Aorta (tissue), 5 donors: ENCODE data around the gene ELAVL1. TPM values are rescaled to one million over a fixed set of nuclear protein-coding genes. Genes with fewer than 3 reads are reported as not detected.
A peak's percentile ranks its signal among the peaks of the same experiment; 100 is the strongest.
"Not testable (repeated sequence)": the region's sequence is repeated elsewhere in the genome, so short reads cannot be mapped to it uniquely, and the experiment has no call there.

ENCODE experiments used
- ATAC-seq: fragments of 200-7000 bp; cut with Tn5 transposase; one replicate; pipeline ENCODE4 v1.9.1; 2022; ENCODE audit warnings: moderate library complexity; ENCODE audit not compliant: low FRiP score
- DNase-seq, 2 donors: peaks; one replicate each; pipeline ENCODE4 v3.0.0-alpha.2; 2020
- H3K27ac ChIP-seq, 2 donors: one replicate each; pipeline ENCODE4 v1.5.1; 2013; ENCODE audit warnings: low read length in 2 of 2, mild to moderate bottlenecking in 2 of 2, moderate library complexity in 2 of 2, control low read depth in 1 of 2, inconsistent platforms in 1 of 2, low read depth in 1 of 2
- H3K27me3 ChIP-seq, 2 donors: one replicate each; pipeline ENCODE4 v1.6.1; 2013; ENCODE audit warnings: control low read depth in 1 of 2, low read length in 1 of 2, mild to moderate bottlenecking in 1 of 2, moderate library complexity in 1 of 2; ENCODE audit not compliant: insufficient read depth in 2 of 2, control insufficient read depth in 1 of 2
- H3K36me3 ChIP-seq, 2 donors: one replicate each; pipeline ENCODE4 v1.6.1; 2013; ENCODE audit warnings: control low read depth in 1 of 2, low read length in 1 of 2, mild to moderate bottlenecking in 1 of 2; ENCODE audit not compliant: insufficient read depth in 2 of 2, control insufficient read depth in 1 of 2
- H3K4me1 ChIP-seq, 2 donors: one replicate each; pipeline ENCODE4 v1.6.1; 2013; ENCODE audit warnings: low read length in 2 of 2, control low read depth in 1 of 2, mild to moderate bottlenecking in 1 of 2, moderate library complexity in 1 of 2; ENCODE audit not compliant: insufficient read depth in 2 of 2, control insufficient read depth in 1 of 2
- H3K4me3 ChIP-seq, 2 donors: one replicate each; pipeline ENCODE4 v1.5.1; 2013; ENCODE audit warnings: low read length in 2 of 2, control low read depth in 1 of 2, mild to moderate bottlenecking in 1 of 2
- H3K9me3 ChIP-seq: one replicate; pipeline ENCODE4 v1.6.1; 2013; ENCODE audit warnings: mild to moderate bottlenecking, low read length; ENCODE audit not compliant: control insufficient read depth
- WGBS, 2 donors: extraction: QIAGEN DNeasy Blood & Tissue Kit; methylation state at CpG; one replicate each; pipeline ENCODE4 v1.1.7; 2013; 5-methylcytosine and 5-hydroxymethylcytosine counted together
- intact Hi-C, 2 donors: fragments of 100-400 bp; cut with DNase I; formaldehyde crosslinking; loops; one replicate each; pipeline versions ENCODE4 v1.14.2 to v1.15.0; 2022
- polyA plus RNA-seq, 2 donors: library from polyadenylated mRNA; stranded (reverse); fragments of 200-250 nt; gene quantifications; one replicate each; pipeline ENCODE4 v1.2.3, GENCODE V29; 2013
- total RNA-seq, 2 donors: library from RNA; stranded (reverse); fragmentation: NEBNext Ultra II Directional; extraction: Animal tissue kit (Norgen Biotek cat#: 25700); gene quantifications; one replicate each; pipeline ENCODE4 v1.2.1, GENCODE V29; 2021
- donor health status: healthy with polysubstance abuse.
- donor health status: Bipolar disorder and iron deficiency.
- donor health status: DM: no; HTN: no; CAD: no.
- donor health status: DM: no; HTN: no; CAD: no.
- donor health status: DM: yes; HTN: yes; CAD: no.

Gene ELAVL1
- total and polyA plus RNA-seq, 4 donors, result 8.1 to 48.9 (median 36.4) TPM

DNA sequence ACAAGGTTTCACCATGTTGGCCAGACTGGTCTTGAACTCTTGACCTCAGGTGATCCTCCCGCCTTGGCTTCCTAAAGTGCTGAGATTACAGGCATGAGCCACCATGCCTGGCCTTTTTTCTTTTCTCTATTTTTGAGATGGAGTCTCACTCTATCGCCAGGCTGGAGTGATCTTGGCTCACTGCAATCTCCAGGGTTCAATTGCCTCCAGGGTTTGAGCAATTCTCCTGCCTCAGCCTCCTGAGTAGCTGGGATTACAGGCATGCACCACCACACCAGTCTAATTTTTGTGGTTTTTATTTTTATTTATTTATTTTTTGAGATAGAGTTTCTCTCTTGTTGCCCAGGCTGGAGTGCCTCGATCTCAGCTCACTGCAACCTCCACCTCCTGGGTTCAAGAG lies 18.8 kb upstream of the ELAVL1 start:
- H3K27ac ChIP-seq, H3K27me3 ChIP-seq, H3K9me3 ChIP-seq, H3K4me1 ChIP-seq, DNase-seq, H3K36me3 ChIP-seq, intact Hi-C loops, H3K4me3 ChIP-seq, ATAC-seq: not testable (repeated sequence)
- whole genome bisulfite sequencing, 2 donors, result 97 to 98% methylated on average over 3 of the region's 3 CpGs

DNA sequence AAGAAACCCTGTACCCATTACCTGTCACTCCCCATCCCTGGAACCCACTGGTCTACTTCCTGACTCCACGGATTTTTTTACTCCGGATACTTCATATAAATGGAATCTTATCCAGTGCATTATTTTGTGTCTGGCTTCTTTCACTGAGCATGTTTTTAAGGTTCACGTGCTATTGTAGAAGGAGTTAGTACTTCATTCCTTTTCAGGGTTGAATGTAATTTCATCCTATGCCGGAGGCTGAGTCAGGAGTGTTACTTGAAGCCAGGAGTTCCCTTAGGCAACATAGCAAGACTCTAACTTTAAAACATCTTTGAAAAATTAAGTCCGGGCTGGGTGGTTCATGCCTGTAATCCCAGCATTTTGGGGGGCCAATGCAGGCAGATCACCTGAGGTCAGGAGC lies 17.9 kb upstream of the ELAVL1 start:
- no peak overlapping the region for H3K4me3 ChIP-seq
- intact Hi-C loops, result no loop called here
- DNase-seq (no peak), ATAC-seq (no peak)
- H3K9me3 ChIP-seq, result no peaks in the 10 kb centered on the region
- H3K36me3 ChIP-seq, result no peaks in the 10 kb centered on the region
- 46 to 48% methylated on average over 5 of the region's 5 CpGs for WGBS, 2 donors
- no peak overlapping the region for H3K27ac ChIP-seq
- H3K27me3 ChIP-seq, result no peaks in the 10 kb centered on the region
- no peaks in the 10 kb centered on the region for H3K4me1 ChIP-seq

DNA sequence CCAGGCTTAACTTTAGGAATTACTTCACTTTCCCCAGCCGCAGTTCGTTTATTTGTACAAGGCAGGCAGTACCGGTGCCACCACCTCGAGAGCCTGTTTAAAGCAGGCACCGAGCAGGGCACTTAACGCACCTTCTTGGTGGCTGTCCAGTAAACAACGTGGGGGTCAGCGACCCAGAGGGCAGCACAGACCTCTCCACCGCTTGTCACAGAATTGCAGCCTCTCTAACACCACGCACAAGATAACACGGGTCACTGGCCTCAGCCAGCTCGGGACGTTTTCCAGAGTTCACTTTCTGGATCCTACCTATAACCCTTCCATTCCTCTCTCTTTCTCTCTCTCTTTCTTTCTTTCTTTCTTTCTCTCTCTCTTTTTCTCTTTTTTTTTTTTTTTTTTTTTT lies 16.8 kb upstream of the ELAVL1 start:
- ATAC-seq (no peak), DNase-seq (no peak)
- H3K4me3 ChIP-seq, result no peak overlapping the region
- no peaks in the 10 kb centered on the region for H3K4me1 ChIP-seq
- intact Hi-C loops, result no loop called here
- no peaks in the 10 kb centered on the region for H3K36me3 ChIP-seq
- H3K27ac ChIP-seq, result no peak overlapping the region
- H3K9me3 ChIP-seq, result no peaks in the 10 kb centered on the region
- WGBS, 2 donors, result 79 to 85% methylated on average over 13 of the region's 13 CpGs
- H3K27me3 ChIP-seq, result no peaks in the 10 kb centered on the region

GRCh38 chr19:8021374-8021773 lies 15.9 kb upstream of the ELAVL1 start:
- ATAC-seq (no peak), DNase-seq (no peak)
- no peaks in the 10 kb centered on the region for H3K9me3 ChIP-seq
- 69 to 76% methylated on average over 8 of the region's 8 CpGs for WGBS, 2 donors
- intact Hi-C loops, result no loop called here
- no peaks in the 10 kb centered on the region for H3K27me3 ChIP-seq
- H3K4me3 ChIP-seq, result no peak overlapping the region
- no peak overlapping the region for H3K27ac ChIP-seq
- no peaks in the 10 kb centered on the region for H3K4me1 ChIP-seq
- H3K36me3 ChIP-seq, result no peaks in the 10 kb centered on the region

DNA sequence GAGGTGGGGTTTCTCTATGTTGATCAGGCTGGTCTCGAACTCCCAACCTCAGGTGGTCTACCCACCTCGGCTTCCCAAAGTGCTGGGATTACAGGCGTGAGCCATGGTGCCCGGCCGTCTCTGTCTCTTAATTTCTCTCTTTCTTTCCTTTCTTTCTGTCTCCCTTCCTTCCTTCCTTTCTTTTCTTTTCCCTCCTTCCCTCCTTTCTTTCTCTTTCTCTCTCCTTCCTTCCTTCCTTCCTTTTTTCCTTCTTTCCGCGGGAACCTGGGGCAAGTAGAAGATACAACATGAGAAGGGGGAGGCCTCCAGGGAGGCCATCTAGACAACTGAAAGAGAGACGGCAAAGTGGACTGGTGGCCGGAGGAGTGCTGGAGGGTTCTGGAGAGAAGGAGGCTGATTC lies 15.2 kb upstream of the ELAVL1 start:
- intact Hi-C loops, result no loop called here
- H3K4me3 ChIP-seq, result no peak overlapping the region
- H3K9me3 ChIP-seq, result no peaks in the 10 kb centered on the region
- H3K4me1 ChIP-seq, result no peaks in the 10 kb centered on the region
- H3K36me3 ChIP-seq, result no peaks in the 10 kb centered on the region
- ATAC-seq, result no peak
- DNase-seq, result no peak
- H3K27ac ChIP-seq, result no peak overlapping the region
- 68% methylated on average over 9 of the region's 9 CpGs for WGBS, 2 donors
- no peaks in the 10 kb centered on the region for H3K27me3 ChIP-seq

GRCh38 chr19:8017808-8018207 lies 12.4 kb upstream of the ELAVL1 start:
- intact Hi-C loops, result no loop called here
- H3K9me3 ChIP-seq, result no peaks in the 10 kb centered on the region
- H3K27ac ChIP-seq, result no peak overlapping the region
- no peaks in the 10 kb centered on the region for H3K27me3 ChIP-seq
- no peaks in the 10 kb centered on the region for H3K36me3 ChIP-seq
- no peak for DNase-seq
- H3K4me3 ChIP-seq, result no peak overlapping the region
- WGBS, 2 donors, result 66 to 70% methylated on average over 14 of the region's 14 CpGs
- H3K4me1 ChIP-seq, result no peaks in the 10 kb centered on the region
- ATAC-seq, result no peak

DNA sequence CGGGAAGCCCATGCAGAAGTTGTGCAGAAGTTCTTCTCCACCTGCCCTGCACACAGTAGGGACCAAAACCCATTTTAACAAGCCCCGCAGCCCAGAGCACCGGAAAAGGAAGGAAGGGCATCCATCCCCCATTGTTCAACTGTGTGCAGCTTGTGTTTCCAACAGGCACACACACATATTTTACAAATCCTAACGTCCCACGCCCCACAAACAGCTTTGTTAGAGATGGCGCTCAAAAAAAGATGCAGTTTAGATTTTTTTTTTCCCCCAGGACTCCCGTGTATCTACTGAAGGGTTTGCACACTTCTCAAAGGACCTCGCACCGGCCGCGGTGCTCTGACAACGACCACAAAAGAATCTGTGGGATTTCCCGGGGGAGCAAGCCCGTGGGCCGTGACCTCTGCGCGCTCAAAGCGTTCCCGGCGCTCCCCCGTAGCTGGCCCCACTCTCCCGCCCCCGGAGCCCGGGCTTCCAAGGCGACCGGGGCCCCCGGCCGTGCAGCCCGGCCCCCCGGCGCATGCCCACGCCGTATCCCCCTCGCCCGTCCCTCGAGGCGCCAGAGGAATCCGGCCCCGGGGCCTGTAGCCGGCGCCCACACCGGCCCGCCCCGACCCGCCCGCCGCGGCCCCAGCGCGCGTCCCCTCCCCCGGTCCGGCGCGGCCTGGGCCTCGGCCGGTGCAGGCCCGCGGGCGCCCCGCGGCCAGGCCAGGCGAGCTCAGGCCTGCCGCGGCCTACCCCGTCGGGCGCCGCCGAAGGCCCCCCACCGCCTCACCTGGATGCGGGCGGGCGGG lies 523 bp downstream of the ELAVL1 start:
- H3K36me3 ChIP-seq, result peaks cover 0 to 1% of the 10 kb centered on the region in 2 donors
- ATAC-seq (peak; percentile 3), DNase-seq (no peak)
- peaks cover 0 to 8% of the 10 kb centered on the region in 2 donors for H3K4me1 ChIP-seq
- peak overlapping the region; percentile 98 to 99 for H3K4me3 ChIP-seq
- intact Hi-C loops, result loop anchor here (5.0 to 10.0 kb wide), 3 partner anchors 58 to 150 kb away; partner anchors contain the start of gene TIMM44 (in 1 of the 2)
- 1% methylated on average over 34 to 74 of the region's 74 CpGs for WGBS, 2 donors
- no peaks in the 10 kb centered on the region for H3K27me3 ChIP-seq
- peak overlapping the region in 1 of 2 donors; percentile 52 for H3K27ac ChIP-seq
- no peaks in the 10 kb centered on the region for H3K9me3 ChIP-seq

DNA sequence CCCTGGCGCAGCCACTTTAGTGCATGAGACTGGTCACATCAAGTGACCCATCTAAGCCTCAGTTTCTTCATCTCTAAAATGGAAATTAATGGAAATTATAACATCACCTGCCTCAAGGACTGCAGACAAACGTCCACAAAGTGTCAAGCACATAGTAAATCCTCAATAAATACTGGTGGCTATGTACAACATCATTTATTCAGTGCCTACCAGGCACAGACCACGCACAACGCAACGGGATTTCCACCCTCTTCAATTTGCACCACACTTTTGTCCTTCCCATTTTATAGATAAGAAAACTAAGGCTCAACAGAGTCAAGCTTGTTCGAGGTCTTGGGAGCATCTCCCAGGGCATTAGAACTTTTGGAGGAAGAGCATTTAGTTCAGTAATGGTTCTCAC lies 1.4 kb downstream of the ELAVL1 start:
- Histone ChIP-seq H3K27me3 (no peaks in the 10 kb centered on the region), H3K4me1 (peaks cover 0 to 8% of the 10 kb centered on the region in 2 donors), H3K27ac (no peak overlapping the region), H3K9me3 (no peaks in the 10 kb centered on the region), H3K4me3 (no peak overlapping the region), H3K36me3 (peaks cover 0 to 1% of the 10 kb centered on the region in 2 donors)
- intact Hi-C loops, result loop anchor here (5.0 to 10.0 kb wide), 2 partner anchors 57 to 149 kb away; no protein-coding TSS in a partner anchor
- WGBS, 2 donors, result 67 to 70% methylated on average over 6 of the region's 6 CpGs
- DNase-seq (no peak), ATAC-seq (no peak)
